ENCODE results near the gene WWOX.

The WWOX gene

DNA sequence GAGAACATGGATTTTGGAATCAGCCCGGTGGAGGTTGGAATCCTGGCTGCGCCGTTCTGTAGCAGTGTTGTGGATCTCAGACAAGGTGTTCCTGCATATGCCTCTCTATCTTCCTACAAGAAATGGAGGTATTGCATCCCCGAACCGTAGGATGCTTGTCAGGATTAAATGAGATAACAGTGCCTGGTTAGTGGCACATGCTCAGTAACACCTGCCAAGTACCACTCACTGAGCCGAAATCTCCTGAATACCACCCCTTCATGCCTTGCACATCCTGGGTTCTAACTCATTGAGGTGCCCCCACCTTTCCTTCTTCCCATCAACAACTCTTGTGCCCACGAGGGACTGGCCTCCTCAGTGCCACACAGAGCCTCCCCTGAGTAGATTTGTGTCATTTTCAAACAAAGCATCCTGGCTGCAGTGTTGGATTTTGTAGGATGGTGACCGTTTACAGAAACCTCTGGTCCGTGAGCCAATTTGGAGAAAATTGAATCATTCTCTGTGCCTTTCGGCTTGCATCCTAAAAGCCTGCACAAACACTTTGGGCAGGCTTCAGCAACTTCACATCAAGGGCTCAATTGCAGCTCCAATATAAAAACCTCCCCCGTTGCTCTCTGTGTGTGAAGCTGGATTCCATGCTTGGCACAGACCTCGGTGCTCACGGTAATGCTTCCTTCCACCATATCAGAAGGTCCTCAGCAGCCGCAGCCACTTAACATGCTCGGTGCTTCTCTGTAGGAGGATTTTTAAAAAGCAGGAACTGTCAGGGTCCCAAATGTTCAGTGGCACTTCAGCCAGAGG, 84.2 kb downstream of the WWOX start:
- H3K36me3 Mint-ChIP-seq (ENCODE audit: low read depth), result no peaks in the 10 kb centered on the region
- H3K4me3 Mint-ChIP-seq, result no peak overlapping the region
- no peaks in the 10 kb centered on the region for H3K4me1 Mint-ChIP-seq (ENCODE audit: low read depth)
- no peak overlapping the region for H3K27ac Mint-ChIP-seq
- H3K27me3 Mint-ChIP-seq (ENCODE audit: low read depth), result no peaks in the 10 kb centered on the region
- H3K9me3 Mint-ChIP-seq, result no peaks in the 10 kb centered on the region

DNA sequence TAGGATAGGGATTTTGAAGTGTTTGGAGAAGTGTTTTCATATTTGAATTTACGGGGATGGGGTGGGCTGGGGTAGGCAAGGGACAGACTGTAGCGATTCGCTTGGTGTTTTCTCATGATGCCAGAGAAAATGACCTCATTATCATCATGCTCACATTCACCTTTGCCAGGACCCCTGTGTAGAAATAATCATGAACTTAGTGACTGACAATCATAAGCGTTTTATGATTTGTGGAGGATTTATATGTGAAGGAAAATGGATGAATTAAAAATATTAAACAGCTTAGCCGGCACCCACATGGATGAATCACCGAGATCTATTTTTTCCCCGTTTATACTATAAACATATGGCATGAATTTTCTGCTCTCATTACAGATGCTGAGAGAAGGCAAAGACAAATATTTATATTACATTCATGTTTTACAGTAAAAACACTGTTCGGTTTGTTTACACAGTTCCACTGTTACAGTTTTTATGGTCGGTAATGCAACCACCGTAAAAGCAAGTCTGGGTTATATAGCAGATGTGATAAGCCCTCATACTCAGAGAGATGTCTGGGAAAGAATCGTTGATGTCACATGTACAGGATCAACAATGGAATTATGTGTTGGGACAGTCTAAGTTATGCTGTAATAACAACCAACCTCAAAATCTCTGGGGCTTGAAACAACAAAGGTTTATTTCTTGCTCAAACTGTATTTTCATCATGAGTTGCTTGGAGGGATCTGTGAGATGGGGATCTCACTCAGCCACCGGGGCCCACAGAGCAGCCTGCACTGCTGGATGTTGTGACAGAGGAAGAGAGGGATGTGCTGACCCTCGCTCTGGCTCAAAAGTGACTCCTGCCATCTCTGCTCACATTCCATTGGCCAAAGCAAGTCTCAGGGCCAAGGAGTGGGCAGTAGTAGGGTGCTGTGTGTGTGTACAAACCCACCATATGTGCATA, 85.1 kb downstream of the WWOX start:
- no peaks in the 10 kb centered on the region for H3K27me3 Mint-ChIP-seq (ENCODE audit: low read depth)
- no peaks in the 10 kb centered on the region for H3K4me1 Mint-ChIP-seq (ENCODE audit: low read depth)
- no peak overlapping the region for H3K4me3 Mint-ChIP-seq
- no peak overlapping the region for H3K27ac Mint-ChIP-seq
- no peaks in the 10 kb centered on the region for H3K36me3 Mint-ChIP-seq (ENCODE audit: low read depth)
- H3K9me3 Mint-ChIP-seq, result no peaks in the 10 kb centered on the region

DNA sequence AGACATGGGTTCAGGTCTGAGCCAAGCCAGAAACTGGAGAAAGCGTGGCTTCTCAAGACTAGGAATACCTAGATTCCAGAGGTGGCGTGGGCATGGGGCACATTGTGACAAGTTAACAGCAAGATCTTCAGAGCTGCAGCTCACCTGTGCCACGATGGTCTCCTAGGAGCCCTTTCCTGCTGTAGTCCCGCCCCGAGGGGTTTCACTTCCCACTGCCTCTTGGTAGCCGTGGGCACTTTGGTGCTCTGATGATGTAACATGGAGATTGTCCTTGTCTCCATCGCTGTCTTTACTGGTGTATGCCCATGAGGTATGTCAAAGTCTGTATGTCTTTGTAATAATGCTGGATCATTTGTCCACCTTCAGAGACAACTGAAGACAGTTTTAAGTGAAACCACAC, 89.7 kb downstream of the WWOX start:
- H3K27ac Mint-ChIP-seq, result no peak overlapping the region

DNA sequence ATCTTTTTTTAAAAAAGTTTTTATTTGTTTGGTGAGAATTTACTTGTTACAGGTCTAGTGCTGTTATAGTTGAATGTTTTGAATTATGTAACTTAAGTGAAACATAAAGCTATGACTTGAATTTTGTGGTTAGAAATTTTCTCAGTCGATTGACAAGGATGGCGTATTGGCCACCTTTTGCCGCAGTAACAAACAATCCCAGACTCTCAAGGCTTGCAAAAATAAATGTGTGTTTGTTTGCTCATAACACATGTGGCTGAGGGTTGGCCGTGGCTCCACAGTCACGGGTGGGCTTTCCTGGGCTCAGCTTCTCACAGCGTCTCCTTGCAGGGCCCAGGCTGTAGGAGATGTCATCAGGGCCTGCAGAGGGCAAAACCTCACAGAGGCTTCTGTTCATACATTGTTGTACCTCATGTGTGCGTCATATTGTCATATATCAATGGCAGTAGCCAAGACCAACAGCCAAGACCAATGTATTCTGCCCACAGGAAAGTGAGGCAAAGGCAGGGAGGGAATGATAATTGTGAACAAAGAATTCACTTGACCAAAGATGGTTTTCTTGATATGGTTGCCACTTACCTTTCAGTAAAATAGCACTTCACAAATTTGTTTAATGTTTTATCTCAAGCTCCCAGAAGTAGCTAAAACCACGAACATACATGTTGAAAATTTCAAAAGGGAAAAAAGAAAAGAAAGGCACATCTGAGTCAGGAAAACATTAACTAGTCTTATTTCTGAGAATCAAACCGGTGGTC, 93.5 kb downstream of the WWOX start:
- no peak overlapping the region for H3K27ac Mint-ChIP-seq
- H3K27me3 Mint-ChIP-seq (ENCODE audit: low read depth), result no peaks in the 10 kb centered on the region
- no peak overlapping the region for H3K4me3 Mint-ChIP-seq
- H3K4me1 Mint-ChIP-seq (ENCODE audit: low read depth), result no peaks in the 10 kb centered on the region
- peaks cover 3% of the 10 kb centered on the region for H3K9me3 Mint-ChIP-seq
- H3K36me3 Mint-ChIP-seq (ENCODE audit: low read depth), result no peaks in the 10 kb centered on the region

More for the DNA sequence above, 89.7 kb downstream of the WWOX start:
- no peak overlapping the region for H3K4me3 Mint-ChIP-seq
- no peaks in the 10 kb centered on the region for H3K4me1 Mint-ChIP-seq (ENCODE audit: low read depth)
- H3K9me3 Mint-ChIP-seq, result peaks cover 3% of the 10 kb centered on the region
- no peaks in the 10 kb centered on the region for H3K36me3 Mint-ChIP-seq (ENCODE audit: low read depth)
- no peaks in the 10 kb centered on the region for H3K27me3 Mint-ChIP-seq (ENCODE audit: low read depth)

DNA sequence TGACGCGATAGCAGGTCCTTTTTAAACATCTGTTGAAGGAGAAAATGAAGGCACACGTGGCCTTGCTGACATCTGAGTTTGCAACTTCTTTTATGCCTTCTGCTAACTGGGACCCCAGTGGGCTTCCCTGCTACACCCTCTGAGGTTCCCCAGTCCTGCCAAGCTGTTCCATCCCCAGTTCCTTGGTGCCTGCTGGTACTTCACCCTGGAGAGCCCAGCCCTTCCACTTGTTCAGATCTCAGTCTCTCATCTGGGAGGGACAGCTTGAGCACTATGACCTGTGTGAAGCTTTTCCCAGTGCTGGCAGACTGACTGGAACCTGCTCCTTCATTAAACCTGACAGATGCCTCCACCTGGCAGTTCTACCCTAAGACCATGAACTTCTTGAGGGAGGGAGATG, 95.5 kb downstream of the WWOX start:
- Mint-ChIP-seq H3K27me3 (ENCODE audit: low read depth) (no peaks in the 10 kb centered on the region), H3K4me1 (ENCODE audit: low read depth) (no peaks in the 10 kb centered on the region), H3K27ac (no peak overlapping the region), H3K36me3 (ENCODE audit: low read depth) (no peaks in the 10 kb centered on the region), H3K4me3 (no peak overlapping the region), H3K9me3 (peaks cover 2% of the 10 kb centered on the region)

DNA sequence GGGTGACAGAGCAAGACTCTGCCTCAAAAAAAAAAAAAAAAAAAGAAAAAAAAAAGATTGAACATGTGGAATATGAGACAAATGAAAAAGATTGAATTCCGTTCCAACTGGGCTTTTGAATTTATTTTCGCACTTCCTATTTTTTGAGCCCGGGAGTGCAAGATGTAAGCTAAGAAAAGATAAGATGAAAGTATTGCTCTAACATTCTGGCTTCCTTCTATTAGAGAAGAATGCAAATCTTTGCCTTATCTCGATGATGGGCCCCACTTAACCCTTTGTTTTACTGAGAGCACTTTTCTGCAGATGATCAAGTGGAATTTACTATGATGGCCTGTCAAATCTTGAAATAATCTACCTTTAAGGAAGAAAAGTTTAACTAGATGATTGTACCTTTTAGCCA, 96.3 kb downstream of the WWOX start:
- H3K4me1 Mint-ChIP-seq (ENCODE audit: low read depth), result no peaks in the 10 kb centered on the region
- H3K27me3 Mint-ChIP-seq (ENCODE audit: low read depth), result no peaks in the 10 kb centered on the region
- no peak overlapping the region for H3K27ac Mint-ChIP-seq
- no peaks in the 10 kb centered on the region for H3K36me3 Mint-ChIP-seq (ENCODE audit: low read depth)
- no peak overlapping the region for H3K4me3 Mint-ChIP-seq
- no peaks in the 10 kb centered on the region for H3K9me3 Mint-ChIP-seq

DNA sequence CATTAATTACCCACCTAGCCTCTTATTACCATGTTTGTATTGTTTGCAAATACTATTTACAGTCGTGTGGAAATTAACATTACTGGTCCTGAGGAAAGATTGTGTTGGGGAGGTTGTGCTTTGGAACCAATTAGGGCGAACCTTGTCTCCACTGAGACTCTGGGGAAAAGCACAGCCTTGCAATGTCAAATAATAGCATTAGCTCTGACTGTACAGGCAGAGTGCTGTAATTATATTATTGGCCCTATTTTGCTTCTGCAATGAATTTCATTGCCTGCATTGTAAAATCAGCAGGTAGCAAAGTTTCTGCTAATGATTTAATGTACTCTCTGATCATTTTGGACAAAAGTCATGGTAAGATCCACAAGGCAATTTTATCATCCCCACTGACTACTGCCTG, 97.0 kb downstream of the WWOX start:
- no peaks in the 10 kb centered on the region for H3K9me3 Mint-ChIP-seq
- H3K27ac Mint-ChIP-seq, result no peak overlapping the region
- no peak overlapping the region for H3K4me3 Mint-ChIP-seq
- H3K27me3 Mint-ChIP-seq (ENCODE audit: low read depth), result no peaks in the 10 kb centered on the region
- no peaks in the 10 kb centered on the region for H3K36me3 Mint-ChIP-seq (ENCODE audit: low read depth)
- no peaks in the 10 kb centered on the region for H3K4me1 Mint-ChIP-seq (ENCODE audit: low read depth)

DNA sequence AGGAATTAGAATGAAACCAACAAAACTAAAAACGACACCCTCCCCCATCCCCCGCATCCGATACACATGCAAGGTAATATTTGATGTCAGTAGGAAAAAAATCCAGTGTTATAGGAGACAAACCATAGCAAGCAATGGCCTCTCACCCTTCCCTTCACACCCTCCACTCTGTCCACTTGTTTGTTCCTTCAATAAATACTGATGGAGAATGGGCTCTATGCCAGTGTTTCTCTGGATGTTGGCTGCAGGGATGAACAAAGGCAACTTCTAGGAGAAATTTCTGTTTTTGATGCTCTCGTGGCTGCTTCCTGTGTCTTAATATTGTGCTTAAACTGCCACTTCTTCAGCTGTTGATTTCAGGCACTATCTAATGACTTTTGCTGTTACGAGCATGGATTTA, 98.8 kb downstream of the WWOX start:
- H3K9me3 Mint-ChIP-seq, result no peaks in the 10 kb centered on the region
- no peaks in the 10 kb centered on the region for H3K4me1 Mint-ChIP-seq (ENCODE audit: low read depth)
- no peaks in the 10 kb centered on the region for H3K27me3 Mint-ChIP-seq (ENCODE audit: low read depth)
- H3K36me3 Mint-ChIP-seq (ENCODE audit: low read depth), result no peaks in the 10 kb centered on the region
- H3K4me3 Mint-ChIP-seq, result no peak overlapping the region
- no peak overlapping the region for H3K27ac Mint-ChIP-seq

DNA sequence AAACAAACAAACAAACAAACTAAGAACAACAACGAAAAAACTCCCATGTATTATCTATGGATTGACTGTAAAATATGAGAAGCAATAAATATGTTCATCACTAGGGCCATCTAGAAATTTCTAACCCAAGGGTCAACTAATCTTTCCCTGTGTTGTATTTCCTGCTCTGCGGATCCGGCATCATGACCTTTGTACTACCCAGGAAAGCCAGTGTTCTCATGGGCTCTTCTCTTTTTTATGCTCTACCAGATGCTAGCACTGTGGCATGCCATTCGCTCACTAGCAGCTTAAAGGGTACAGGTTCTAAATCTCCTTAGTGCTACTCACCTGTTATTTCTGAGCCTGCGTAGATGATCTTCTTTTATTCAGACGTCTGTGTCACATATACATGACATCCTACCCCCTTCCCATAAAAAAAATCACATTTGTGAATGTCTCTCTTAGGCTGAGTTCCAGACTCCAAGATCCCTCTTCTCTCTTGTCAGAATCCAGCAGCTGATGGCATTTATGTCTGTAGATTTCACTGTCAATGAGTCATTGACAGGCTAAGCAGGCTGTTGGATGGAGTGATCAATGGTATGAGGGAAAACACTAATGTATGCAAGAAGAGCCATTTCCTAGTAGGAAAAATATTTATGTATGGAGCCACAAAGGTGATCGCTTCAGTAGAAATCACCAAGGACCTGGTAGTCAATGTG, 100.0 kb downstream of the WWOX start:
- no peaks in the 10 kb centered on the region for H3K9me3 Mint-ChIP-seq
- H3K27ac Mint-ChIP-seq, result no peak overlapping the region
- no peak overlapping the region for H3K4me3 Mint-ChIP-seq
- no peaks in the 10 kb centered on the region for H3K36me3 Mint-ChIP-seq (ENCODE audit: low read depth)
- no peaks in the 10 kb centered on the region for H3K27me3 Mint-ChIP-seq (ENCODE audit: low read depth)
- H3K4me1 Mint-ChIP-seq (ENCODE audit: low read depth), result no peaks in the 10 kb centered on the region

DNA sequence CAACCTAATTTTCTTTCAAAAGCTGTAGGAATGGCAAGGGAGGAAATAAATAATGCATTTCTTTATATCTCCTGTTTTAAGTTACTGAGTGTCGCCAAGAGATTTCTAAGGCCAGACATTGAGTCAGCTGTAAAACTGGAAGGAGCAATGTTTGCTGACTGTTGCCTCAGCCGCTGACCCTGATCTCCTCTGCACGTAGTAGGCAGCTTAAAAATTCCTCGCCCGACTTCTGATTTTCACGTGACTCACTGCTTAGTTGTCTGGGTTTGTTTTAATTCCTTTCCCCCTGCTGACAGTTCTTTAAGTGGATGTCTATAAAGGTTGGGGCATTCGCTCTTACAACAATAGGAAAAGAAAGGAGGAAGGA, 100.6 kb downstream of the WWOX start:
- Mint-ChIP-seq H3K9me3 (no peaks in the 10 kb centered on the region), H3K4me3 (no peak overlapping the region), H3K27me3 (ENCODE audit: low read depth) (no peaks in the 10 kb centered on the region)

DNA sequence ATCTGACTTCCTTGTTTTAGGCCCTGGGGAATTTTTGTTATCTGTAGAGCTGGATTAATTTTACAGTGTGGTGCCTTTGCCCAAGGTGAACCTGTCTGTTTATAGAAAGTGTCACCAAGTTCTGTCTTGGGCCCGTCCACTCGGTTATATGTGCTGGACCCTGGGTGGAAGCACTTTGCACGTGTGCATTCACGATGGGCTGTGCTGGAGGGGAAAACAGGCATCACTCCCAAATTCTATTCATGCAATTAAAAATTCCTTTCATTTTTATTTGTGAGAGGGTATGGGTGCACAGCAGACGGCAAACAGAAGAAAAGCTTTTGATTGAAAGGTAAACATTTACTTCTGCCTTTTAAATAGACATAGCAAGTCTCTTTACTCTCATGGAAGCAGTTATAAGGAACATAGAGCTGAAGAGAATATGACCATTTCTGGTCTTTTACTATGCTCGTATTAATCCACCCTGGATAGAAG, 101.2 kb downstream of the WWOX start:
- no peak overlapping the region for H3K27ac Mint-ChIP-seq
- H3K4me3 Mint-ChIP-seq, result no peak overlapping the region
- H3K36me3 Mint-ChIP-seq (ENCODE audit: low read depth), result no peaks in the 10 kb centered on the region
- H3K9me3 Mint-ChIP-seq, result no peaks in the 10 kb centered on the region
- H3K27me3 Mint-ChIP-seq (ENCODE audit: low read depth), result no peaks in the 10 kb centered on the region
- no peaks in the 10 kb centered on the region for H3K4me1 Mint-ChIP-seq (ENCODE audit: low read depth)

More for the DNA sequence above, 100.6 kb downstream of the WWOX start:
- Mint-ChIP-seq H3K27ac (no peak overlapping the region), H3K36me3 (ENCODE audit: low read depth) (no peaks in the 10 kb centered on the region), H3K4me1 (ENCODE audit: low read depth) (no peaks in the 10 kb centered on the region)

DNA sequence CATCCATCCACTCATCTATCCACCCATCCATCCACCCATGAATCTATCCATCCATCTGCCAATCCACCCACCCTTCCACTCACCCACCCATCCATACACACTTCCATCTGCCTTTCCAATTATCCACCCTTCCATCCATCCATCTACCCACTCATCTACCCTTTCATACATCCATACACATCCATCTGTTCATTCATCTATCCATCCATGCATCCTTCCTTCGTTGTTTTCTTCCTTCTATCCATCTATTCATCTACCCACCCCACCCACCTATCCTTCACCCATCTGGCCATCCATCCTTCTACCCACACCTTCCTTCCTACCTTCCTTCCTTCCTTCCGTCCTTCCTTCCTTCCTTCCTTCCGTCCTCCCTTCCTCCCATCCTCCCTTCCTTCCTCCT, 106.1 kb downstream of the WWOX start:
- no peaks in the 10 kb centered on the region for H3K4me1 Mint-ChIP-seq (ENCODE audit: low read depth)
- no peak overlapping the region for H3K27ac Mint-ChIP-seq
- no peaks in the 10 kb centered on the region for H3K27me3 Mint-ChIP-seq (ENCODE audit: low read depth)
- H3K36me3 Mint-ChIP-seq (ENCODE audit: low read depth), result no peaks in the 10 kb centered on the region
- no peaks in the 10 kb centered on the region for H3K9me3 Mint-ChIP-seq
- H3K4me3 Mint-ChIP-seq, result no peak overlapping the region

DNA sequence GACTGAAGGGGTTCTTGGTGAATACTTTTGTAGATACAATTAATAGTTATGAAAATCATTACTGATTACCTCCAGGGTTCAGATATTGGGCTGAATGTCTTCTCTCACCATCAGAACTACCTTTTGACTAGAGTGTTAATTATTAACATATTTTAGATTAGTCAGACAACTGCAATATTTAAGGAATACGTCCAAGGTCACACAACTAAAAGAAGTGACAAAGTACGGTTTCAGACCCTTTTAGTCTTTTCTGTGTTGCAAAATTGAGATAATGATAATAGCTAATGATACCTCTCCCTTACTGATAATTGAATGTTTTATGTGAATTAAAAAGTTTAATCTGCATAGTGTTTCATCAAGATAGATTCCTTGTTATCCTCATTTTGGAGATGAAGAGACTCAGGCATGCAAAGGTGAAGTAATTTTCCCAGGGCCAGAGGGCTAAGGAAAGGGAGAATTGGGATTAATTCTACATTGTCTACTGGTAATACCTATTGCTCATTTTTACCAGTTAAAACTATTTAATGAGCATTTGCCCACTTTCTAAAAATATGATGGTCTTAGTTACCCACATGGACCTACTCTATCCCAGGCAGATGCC, 107.3 kb downstream of the WWOX start:
- H3K9me3 Mint-ChIP-seq, result no peaks in the 10 kb centered on the region
- H3K27me3 Mint-ChIP-seq (ENCODE audit: low read depth), result no peaks in the 10 kb centered on the region
- no peaks in the 10 kb centered on the region for H3K36me3 Mint-ChIP-seq (ENCODE audit: low read depth)
- H3K4me3 Mint-ChIP-seq, result no peak overlapping the region
- no peak overlapping the region for H3K27ac Mint-ChIP-seq
- no peaks in the 10 kb centered on the region for H3K4me1 Mint-ChIP-seq (ENCODE audit: low read depth)
